Measurements from ENCODE around the gene SPACA6. TPM values are rescaled to one million over a fixed set of nuclear protein-coding genes. Genes with fewer than 3 reads are reported as not detected.
A peak's percentile ranks its signal among the peaks of the same experiment; 100 is the strongest.

SPACA6 gene
- total RNA-seq, 6 experiments from 2014 or later, result 12.2 to 14.9 (median 13.3) TPM

- H3K36me3 Mint-ChIP-seq (ENCODE audit: low read depth), result no peaks in the 10 kb centered on the region; the same call in 1 of the 2 replicates
- no peaks in the 10 kb centered on the region; the same call in 1 of the 2 replicates for H3K9me3 Mint-ChIP-seq
- DNase-seq, result peak; percentile 48
- H3K27ac Mint-ChIP-seq, result peak overlapping the region; percentile 26; the same call in 1 of the 2 replicates
- peaks cover 25% of the 10 kb centered on the region for H3K4me1 Mint-ChIP-seq (ENCODE audit: low read depth)
- H3K27me3 Mint-ChIP-seq (ENCODE audit: insufficient read depth), result peaks cover 15% of the 10 kb centered on the region
- TF ChIP-seq CTCF (IDR thresholded peaks at IDR 0.05), result no peak
- H3K4me3 Mint-ChIP-seq, result no peak overlapping the region
These were observed 56.8 kb downstream of the SPACA6 start for GRCh38 chr19:51749979-51750378.

- Mint-ChIP-seq H3K9me3 (peaks cover 1% of the 10 kb centered on the region), H3K27me3 (ENCODE audit: insufficient read depth) (peaks cover 15% of the 10 kb centered on the region), H3K36me3 (ENCODE audit: low read depth) (no peaks in the 10 kb centered on the region; the same call in 1 of the 2 replicates), H3K27ac (no peak overlapping the region; the same call in 1 of the 2 replicates), H3K4me1 (ENCODE audit: low read depth) (peaks cover 21% of the 10 kb centered on the region), H3K4me3 (peak overlapping the region; percentile 27; the same call in 1 of the 2 replicates)
- peak; percentile 12 for DNase-seq
- TF ChIP-seq CTCF (IDR thresholded peaks at IDR 0.05), result no peak
These were observed 57.4 kb downstream of the SPACA6 start for GRCh38 chr19:51750400-51751094.

- Mint-ChIP-seq H3K4me3 (peak within 1 kb of the TSS; percentile 29), H3K9me3 (peaks cover 4% of the 10 kb centered on the region), H3K27ac (peak within 1 kb of the TSS; percentile 10; the same call in 1 of the 2 replicates), H3K27me3 (ENCODE audit: insufficient read depth) (peaks cover 21% of the 10 kb centered on the region), H3K4me1 (ENCODE audit: low read depth) (peaks cover 19% of the 10 kb centered on the region), H3K36me3 (ENCODE audit: low read depth) (no peaks in the 10 kb centered on the region; the same call in 1 of the 2 replicates)
- no peak for TF ChIP-seq CTCF (IDR thresholded peaks at IDR 0.05)
- DNase-seq, result no peak
These were observed 58.5 kb downstream of the SPACA6 start, which contains the start of gene FPR1 for GRCh38 chr19:51751655-51752054. TSS of gene FPR1 (minus strand) at chr19:51751878. CDS start at chr19:51746994, 4,884 bp downstream.

DNA sequence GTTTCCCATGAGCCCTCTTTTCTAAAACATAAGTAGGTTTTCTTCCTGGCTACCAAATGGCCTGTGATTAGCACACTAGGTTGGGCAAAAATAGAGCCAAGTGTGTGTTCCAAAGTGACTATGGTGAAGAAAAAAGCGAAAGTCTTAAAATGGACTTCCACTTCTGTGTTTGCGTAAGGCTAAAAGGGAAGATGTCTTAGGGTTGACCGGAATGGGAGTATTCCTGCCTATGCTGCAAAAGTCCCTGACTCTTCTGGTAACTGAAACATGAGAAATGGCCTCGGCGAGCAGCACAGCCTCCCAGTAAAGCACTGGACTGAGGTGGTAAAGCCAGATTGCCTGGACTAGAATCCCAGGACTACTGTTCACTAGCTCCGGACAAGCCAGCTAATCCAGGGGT lies 61.0 kb downstream of the SPACA6 start:
- H3K27me3 Mint-ChIP-seq (ENCODE audit: insufficient read depth), result peaks cover 21% of the 10 kb centered on the region
- no peak for TF ChIP-seq CTCF (IDR thresholded peaks at IDR 0.05)
- DNase-seq, result no peak
- peaks cover 4% of the 10 kb centered on the region for H3K9me3 Mint-ChIP-seq
- no peaks in the 10 kb centered on the region; the same call in 1 of the 2 replicates for H3K36me3 Mint-ChIP-seq (ENCODE audit: low read depth)
- H3K4me3 Mint-ChIP-seq, result no peak overlapping the region
- H3K27ac Mint-ChIP-seq, result no peak overlapping the region
- H3K4me1 Mint-ChIP-seq (ENCODE audit: low read depth), result peaks cover 19% of the 10 kb centered on the region

GRCh38 chr19:51754770-51755169 lies 61.6 kb downstream of the SPACA6 start:
- H3K4me3 Mint-ChIP-seq, result no peak overlapping the region
- H3K27me3 Mint-ChIP-seq (ENCODE audit: insufficient read depth), result peaks cover 22% of the 10 kb centered on the region
- peaks cover 4% of the 10 kb centered on the region for H3K9me3 Mint-ChIP-seq
- H3K4me1 Mint-ChIP-seq (ENCODE audit: low read depth), result peaks cover 19% of the 10 kb centered on the region
- TF ChIP-seq CTCF (IDR thresholded peaks at IDR 0.05), result no peak
- no peak for DNase-seq
- H3K36me3 Mint-ChIP-seq (ENCODE audit: low read depth), result no peaks in the 10 kb centered on the region
- H3K27ac Mint-ChIP-seq, result no peak overlapping the region

Small RNA genes within 50 kb of the gene (microRNA-seq; reads per million reads assigned to microRNA genes)
- gene MIR125A (18,481 reads per million, percentile 96 among the genes with 10 or more reads in this experiment), gene MIR99B (30,724 reads per million, percentile 98 among the genes with 10 or more reads in this experiment), gene MIRLET7E (21,168 reads per million, percentile 97 among the genes with 10 or more reads in this experiment)

Other genes with a start within 250 kb of the SPACA6 start
- not detected for gene SIGLEC8, start 234.9 kb upstream of the SPACA6 start, total RNA-seq (2021; fragmentation: NEBNext Ultra II Directional; extraction: Animal tissue kit (Norgen Biotek cat#: 25700))
- not detected for gene CEACAM18, start 214.8 kb upstream of the SPACA6 start, total RNA-seq (2021; fragmentation: NEBNext Ultra II Directional; extraction: Animal tissue kit (Norgen Biotek cat#: 25700))
- gene SIGLEC12, start 191.5 kb upstream of the SPACA6 start, total RNA-seq (2021; fragmentation: NEBNext Ultra II Directional; extraction: Animal tissue kit (Norgen Biotek cat#: 25700)), result not detected
- not detected for gene SIGLEC6, start 161.7 kb upstream of the SPACA6 start, total RNA-seq (2021; fragmentation: NEBNext Ultra II Directional; extraction: Animal tissue kit (Norgen Biotek cat#: 25700))
- gene ZNF175, start 122.0 kb upstream of the SPACA6 start, total RNA-seq (2021; fragmentation: NEBNext Ultra II Directional; extraction: Animal tissue kit (Norgen Biotek cat#: 25700)), result 10 to 100 TPM; 19.6 to 29.5 (median 21.6) TPM
- gene SIGLEC5, start 62.9 kb upstream of the SPACA6 start, total RNA-seq (2021; fragmentation: NEBNext Ultra II Directional; extraction: Animal tissue kit (Norgen Biotek cat#: 25700)), result not detected
- not detected for gene SIGLEC14, start 46.5 kb upstream of the SPACA6 start, total RNA-seq (2021; fragmentation: NEBNext Ultra II Directional; extraction: Animal tissue kit (Norgen Biotek cat#: 25700))
- not detected for gene HAS1, start 30.7 kb downstream of the SPACA6 start, total RNA-seq (2021; fragmentation: NEBNext Ultra II Directional; extraction: Animal tissue kit (Norgen Biotek cat#: 25700))
- under 1 TPM in 5 of 6 experiments, not detected in 1; 0.26 to 0.53 (median 0.34) TPM for gene FPR1, start 58.5 kb downstream of the SPACA6 start, total RNA-seq (2021; fragmentation: NEBNext Ultra II Directional; extraction: Animal tissue kit (Norgen Biotek cat#: 25700))
- not detected for gene FPR2, start 67.8 kb downstream of the SPACA6 start, total RNA-seq (2021; fragmentation: NEBNext Ultra II Directional; extraction: Animal tissue kit (Norgen Biotek cat#: 25700))
- gene FPR3, start 101.8 kb downstream of the SPACA6 start, total RNA-seq (2021; fragmentation: NEBNext Ultra II Directional; extraction: Animal tissue kit (Norgen Biotek cat#: 25700)), result not detected
- gene ZNF577, start 194.6 kb downstream of the SPACA6 start, total RNA-seq (2021; fragmentation: NEBNext Ultra II Directional; extraction: Animal tissue kit (Norgen Biotek cat#: 25700)), result 1 to 10 TPM; 1.7 to 2.0 (median 1.8) TPM
- gene ZNF649, start 211.7 kb downstream of the SPACA6 start, total RNA-seq (2021; fragmentation: NEBNext Ultra II Directional; extraction: Animal tissue kit (Norgen Biotek cat#: 25700)), result 1 to 10 TPM; 2.9 to 4.4 (median 4.1) TPM
- gene ZNF613, start 234.1 kb downstream of the SPACA6 start, total RNA-seq (2021; fragmentation: NEBNext Ultra II Directional; extraction: Animal tissue kit (Norgen Biotek cat#: 25700)), result 1 to 10 TPM; 2.7 to 5.4 (median 3.8) TPM